IMR-90 (cell line): ENCODE results near the gene NXPE3. TPM values are rescaled to one million over a fixed set of nuclear protein-coding genes. Genes with fewer than 3 reads are reported as not detected.

Experiments used
- ATAC-seq: fragments of 200-7000 bp; cut with Tn5 transposase; 2 replicates; pipeline ENCODE4 v1.9.1; 2020; ENCODE audit warnings: low read depth, mild to moderate bottlenecking, moderate library complexity
- BruUV-seq: library from RNA; stranded (reverse); fragments of 400-500 nt; replicated peaks from 2 replicates; lab custom pipeline; 2021; lab: Mats Ljungman, UMichigan
- CTCF ChIA-PET: fragments of 300-600 bp; formaldehyde crosslinking; extraction: SDS; loops from one replicate; lab custom pipeline; 2021; ENCODE audit warnings: antibody characterized with exemption; lab: Yijun Ruan, JAX
- POLR2A ChIA-PET: fragments of 300-600 bp; sonication (Branson Sonifier 250); formaldehyde crosslinking; loops from one replicate; lab custom pipeline; 2022; ENCODE audit warnings: antibody characterized with exemption; ENCODE audit not compliant: unreplicated experiment; lab: Charles Lee
- DNase-seq: peaks from one replicate; pipeline ENCODE4 v3.0.0; 2013
- H2AFZ ChIP-seq: replicated peaks from 2 replicates; pipeline ENCODE3; 2013; ENCODE audit warnings: low read length, mild to moderate bottlenecking; ENCODE audit not compliant: poor library complexity
- H2AK5ac ChIP-seq: 2 replicates; pipeline ENCODE4 v1.6.1; 2013; ENCODE audit warnings: low read depth, low read length, inconsistent platforms
- H2AK9ac ChIP-seq: replicated peaks from 2 replicates; pipeline ENCODE3; 2013; ENCODE audit warnings: mild to moderate bottlenecking, low read depth, low read length, moderate library complexity; ENCODE audit not compliant: poor library complexity
- H2BK120ac ChIP-seq: 2 replicates; pipeline ENCODE4 v1.6.1; 2013; ENCODE audit warnings: low read depth, low read length, inconsistent platforms
- H2BK15ac ChIP-seq: 3 replicates; pipeline ENCODE4 v1.6.1; 2013; ENCODE audit warnings: low read depth, low read length, inconsistent platforms
- H2BK20ac ChIP-seq: 2 replicates; pipeline ENCODE4 v1.6.1; 2013; ENCODE audit warnings: low read depth, mild to moderate bottlenecking, inconsistent platforms, low read length, moderate library complexity
- H2BK5ac ChIP-seq: 2 replicates; pipeline ENCODE4 v1.6.1; 2013; ENCODE audit warnings: mild to moderate bottlenecking, low read depth, low read length, inconsistent platforms; ENCODE audit not compliant: poor library complexity, severe bottlenecking
- H3K14ac ChIP-seq: replicated peaks from 2 replicates; pipeline ENCODE4 v1.6.1; 2013; ENCODE audit warnings: low read depth, low read length, inconsistent platforms
- H3K18ac ChIP-seq: 2 replicates; pipeline ENCODE4 v1.6.1; 2013; ENCODE audit warnings: low read depth, low read length, control low read depth
- H3K23ac ChIP-seq: 2 replicates; pipeline ENCODE4 v1.6.1; 2013; ENCODE audit warnings: low read depth, low read length, inconsistent platforms
- H3K27ac ChIP-seq: 2 replicates; pipeline ENCODE4 v1.5.1; 2013; ENCODE audit warnings: mild to moderate bottlenecking, control low read depth, low read length; ENCODE audit not compliant: insufficient read depth
- H3K27me3 ChIP-seq: 2 replicates; pipeline ENCODE4 v1.6.1; 2013; ENCODE audit warnings: low read length; ENCODE audit not compliant: control insufficient read depth, insufficient read depth
- H3K36me3 ChIP-seq: 2 replicates; pipeline ENCODE4 v1.6.1; 2013; ENCODE audit warnings: low read length, mixed read lengths; ENCODE audit not compliant: control insufficient read depth, insufficient read depth
- H3K4ac ChIP-seq: 2 replicates; pipeline ENCODE4 v1.6.1; 2013; ENCODE audit warnings: low read depth, low read length, inconsistent platforms
- H3K4me1 ChIP-seq: 2 replicates; pipeline ENCODE4 v1.6.1; 2013; ENCODE audit warnings: low read length, mixed read lengths; ENCODE audit not compliant: control insufficient read depth, insufficient read depth
- H3K4me2 ChIP-seq: 2 replicates; pipeline ENCODE4 v1.6.1; 2013; ENCODE audit warnings: low read depth, mild to moderate bottlenecking, control low read depth, low read length, moderate library complexity
- H3K4me3 ChIP-seq: 2 replicates; pipeline ENCODE4 v1.5.1; 2013; ENCODE audit warnings: low read depth, mild to moderate bottlenecking, control low read depth, low read length, moderate library complexity; ENCODE audit not compliant: insufficient read depth
- H3K56ac ChIP-seq: 2 replicates; pipeline ENCODE4 v1.6.1; 2013; ENCODE audit warnings: low read length, inconsistent platforms; ENCODE audit not compliant: insufficient read depth; ENCODE audit errors: extremely low read depth
- H3K79me1 ChIP-seq, 2 experiments: 2 replicates each; pipeline ENCODE4 v1.6.1; 2013; ENCODE audit warnings: low read length in 2 of 2, inconsistent platforms in 1 of 2, low read depth in 1 of 2
- H3K9ac ChIP-seq: 2 replicates; pipeline ENCODE4 v1.6.1; 2013; ENCODE audit warnings: low read depth, low read length, control low read depth
- H3K9me1 ChIP-seq: 2 replicates; pipeline ENCODE4 v1.6.1; 2013; ENCODE audit warnings: low read length, inconsistent platforms; ENCODE audit not compliant: insufficient read depth
- H3K9me3 ChIP-seq: 2 replicates; pipeline ENCODE4 v1.6.1; 2013; ENCODE audit warnings: low read length; ENCODE audit not compliant: control insufficient read depth, insufficient read depth
- H4K20me1 ChIP-seq: 2 replicates; pipeline ENCODE4 v1.6.1; 2013; ENCODE audit warnings: low read length, inconsistent platforms; ENCODE audit not compliant: insufficient read depth
- H4K5ac ChIP-seq: 2 replicates; pipeline ENCODE4 v1.6.1; 2013; ENCODE audit warnings: mild to moderate bottlenecking, low read depth, low read length, control low read depth
- H4K8ac ChIP-seq, 2 experiments: 2 replicates each; pipeline ENCODE4 v1.6.1; 2013; ENCODE audit warnings: low read depth in 2 of 2, low read length in 2 of 2, control low read depth in 1 of 2, inconsistent platforms in 1 of 2
- H4K91ac ChIP-seq: 2 replicates; pipeline ENCODE4 v1.6.1; 2013; ENCODE audit warnings: low read depth, low read length, inconsistent platforms; ENCODE audit not compliant: insufficient read depth
- CEBPB ChIP-seq: IDR thresholded peaks from 2 replicates; pipeline ENCODE4 v1.6.1; 2012; ENCODE audit warnings: low read depth, low read length, improper control_type of control experiment
- CHD1 ChIP-seq: IDR thresholded peaks from 2 replicates; pipeline ENCODE4 v1.6.1; 2012; ENCODE audit warnings: low read depth, low read length, improper control_type of control experiment
- WGBS, 2 experiments: methylation state at CpG; one replicate each; pipeline versions ENCODE4 v1.1.5 to v1.1.7; 2013; ENCODE audit warnings: missing lambda C conversion rate in 2 of 2; ENCODE audit not compliant: insufficient read length in 1 of 2; ENCODE audit errors: extremely low coverage in 2 of 2; 5-methylcytosine and 5-hydroxymethylcytosine counted together
- dilution Hi-C: fragments of 300-500 bp; cut with HindIII; formaldehyde crosslinking; loops from one replicate; pipeline ENCODE4 v1.14.3; 2018; ENCODE audit warnings: low sequenced_read_pairs; ENCODE audit not compliant: unreplicated experiment
- in situ Hi-C: fragments of 300-500 bp; cut with MboI; formaldehyde crosslinking; loops from 3 replicates; pipeline ENCODE4 v1.14.3; 2019; ENCODE audit warnings: low sequenced_read_pairs, inconsistent platforms, mixed read lengths
- intact Hi-C: fragments of 100-400 bp; cut with micrococcal nuclease; formaldehyde crosslinking; loops from 2 replicates; pipeline ENCODE4 v1.10.0; 2022
- polyA plus RNA-seq, 3 experiments: library from polyadenylated mRNA; depleted of rRNA; stranded (reverse); fragments of >200 nt; gene quantifications; 2 replicates each; pipeline ENCODE4 v1.2.3, GENCODE V29; 2012; ENCODE audit warnings: low replicate concordance in 1 of 3
- total RNA-seq: library from RNA; depleted of rRNA; stranded (reverse); fragments of >200 nt; gene quantifications from 2 replicates; pipeline ENCODE4 v1.2.3, GENCODE V29; 2012

The NXPE3 gene
- total and polyA plus RNA-seq, 2 of the 4 experiments (the other 2 are of a cell fraction), result 20.0 to 23.8 TPM

- Histone ChIP-seq H2BK5ac (no peak overlapping the region), H2AK5ac (no peak overlapping the region), H3K9me1 (peaks cover 6% of the 10 kb centered on the region; the same call in 1 of the 2 replicates), H3K36me3 (peaks cover 8% of the 10 kb centered on the region), H4K20me1 (no peaks in the 10 kb centered on the region), H3K79me1 (peaks cover 3 to 14% of the 10 kb centered on the region in 2 experiments; a peak in 2 of 4 replicates), H4K8ac (no peak overlapping the region), H3K18ac (no peak overlapping the region), H2BK120ac (no peak overlapping the region), H4K5ac (no peak overlapping the region), H4K91ac (no peak overlapping the region), H3K27ac (no peak overlapping the region), H2AFZ (no peak overlapping the region), H3K56ac (no peak overlapping the region), H2AK9ac (no peak overlapping the region), H3K4me2 (no peak overlapping the region), H3K9ac (no peak overlapping the region), H3K4me3 (no peak overlapping the region), H2BK15ac (no peak overlapping the region), H3K4me1 (no peaks in the 10 kb centered on the region), H3K9me3 (no peaks in the 10 kb centered on the region), H3K14ac (no peak overlapping the region), H3K23ac (no peak overlapping the region), H3K27me3 (no peaks in the 10 kb centered on the region), H2BK20ac (no peak overlapping the region), H3K4ac (no peak overlapping the region)
- no CpG with 5 or more reads among the region's 5 CpGs for WGBS, 2 experiments
- dilution Hi-C loops, result no loop called here
- DNase-seq, result no peak
- CTCF ChIA-PET, result interaction anchor here (0.6 to 1.0 kb wide), 2 partner anchors 346 to 406 kb away, joined by 3 read pairs; no protein-coding TSS in a partner anchor
- TF ChIP-seq CEBPB (peak; percentile 21; the same call in 1 of the 2 replicates), CHD1 (no peak)
- ATAC-seq, result no peak
- POLR2A ChIA-PET, result no interaction called here
- no TSS peak for BruUV-seq
- intact Hi-C loops, result no loop called here
- in situ Hi-C loops, result no loop called here
Measured at GRCh38 chr3:101823525-101823924, 44.5 kb downstream of the NXPE3 start.
